PFSK-1 (cell line): ENCODE data around the gene SLC4A4.

Experiments
- FOXP2 ChIP-seq: optimal IDR thresholded peaks from 2 replicates; pipeline ENCODE3; 2011; ENCODE audit warnings: borderline replicate concordance, control low read depth, inconsistent platforms; ENCODE audit not compliant: insufficient read depth; ENCODE audit errors: extremely low read length, extremely low read depth
- POLR2AphosphoS5 ChIP-seq: IDR thresholded peaks from 2 replicates; pipeline ENCODE4 v1.6.1; 2012; ENCODE audit warnings: low read depth, mild to moderate bottlenecking, control low read depth, low read length, moderate library complexity
- REST ChIP-seq, 2 experiments: IDR thresholded peaks; 2 replicates each; pipeline versions ENCODE4 v1.6.1 to v1.8.0; 2011 to 2012; ENCODE audit warnings: low read depth in 2 of 2, low read length in 2 of 2, control low read depth in 1 of 2, inconsistent platforms in 1 of 2, mild to moderate bottlenecking in 1 of 2, moderate library complexity in 1 of 2; ENCODE audit not compliant: insufficient read depth in 1 of 2
- SIN3A ChIP-seq: IDR thresholded peaks from 2 replicates; pipeline ENCODE4 v1.6.1; 2012; ENCODE audit warnings: mild to moderate bottlenecking, low read length, moderate library complexity, borderline replicate concordance; ENCODE audit not compliant: insufficient read depth
- TAF1 ChIP-seq: IDR thresholded peaks from 2 replicates; pipeline ENCODE4 v1.6.1; 2012; ENCODE audit warnings: low read length, control low read depth, borderline replicate concordance; ENCODE audit not compliant: insufficient read depth

Gene SLC4A4

DNA sequence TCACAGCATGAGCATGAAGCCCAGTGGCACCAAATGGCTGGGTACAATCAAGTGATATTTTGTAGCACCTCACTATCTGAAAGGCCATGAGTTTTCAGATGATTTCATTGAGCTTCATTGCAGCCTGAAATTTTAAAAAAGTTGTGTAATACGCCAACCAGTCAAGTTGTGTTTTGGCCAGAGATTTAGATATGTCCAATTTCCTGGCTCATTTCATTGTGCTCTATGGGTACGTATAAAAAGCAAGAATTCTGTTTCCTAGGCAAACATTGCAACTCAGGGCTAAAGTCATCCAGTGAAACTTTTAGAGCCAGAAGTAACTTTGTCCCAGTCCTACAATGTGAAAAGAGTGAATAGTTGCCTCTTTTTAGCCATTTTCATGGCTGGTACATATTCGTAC is 232.5 kb downstream of the SLC4A4 start:
- no peak for TF ChIP-seq FOXP2
- no peak for TF ChIP-seq TAF1
- no peak for TF ChIP-seq REST (IDR thresholded peaks at IDR 0.05; ENCODE audit: insufficient read depth in 1 of 2, low read depth in 2 of 2, low read length in 2 of 2)
- no peak for TF ChIP-seq SIN3A
- TF ChIP-seq POLR2AphosphoS5: no peak

- no peak for TF ChIP-seq TAF1
- no peak for TF ChIP-seq POLR2AphosphoS5
- no peak for TF ChIP-seq FOXP2
- no peak for TF ChIP-seq SIN3A
- TF ChIP-seq REST (IDR thresholded peaks at IDR 0.05; ENCODE audit: insufficient read depth in 1 of 2, low read depth in 2 of 2, low read length in 2 of 2): no peak
Measured at GRCh38 chr4:71583971-71584370, 245.2 kb downstream of the SLC4A4 start.

- TF ChIP-seq FOXP2: no peak
- no peak for TF ChIP-seq SIN3A
- TF ChIP-seq POLR2AphosphoS5: no peak
- TF ChIP-seq REST (IDR thresholded peaks at IDR 0.05; ENCODE audit: insufficient read depth in 1 of 2, low read depth in 2 of 2, low read length in 2 of 2): no peak
- no peak for TF ChIP-seq TAF1
Measured at GRCh38 chr4:71584585-71584984, 245.8 kb downstream of the SLC4A4 start.

- no peak for TF ChIP-seq SIN3A
- TF ChIP-seq REST (IDR thresholded peaks at IDR 0.05; ENCODE audit: insufficient read depth in 1 of 2, low read depth in 2 of 2, low read length in 2 of 2): no peak
- TF ChIP-seq FOXP2: no peak
- TF ChIP-seq POLR2AphosphoS5: no peak
- no peak for TF ChIP-seq TAF1
Measured at GRCh38 chr4:71586087-71586763, 247.4 kb downstream of the SLC4A4 start.

DNA sequence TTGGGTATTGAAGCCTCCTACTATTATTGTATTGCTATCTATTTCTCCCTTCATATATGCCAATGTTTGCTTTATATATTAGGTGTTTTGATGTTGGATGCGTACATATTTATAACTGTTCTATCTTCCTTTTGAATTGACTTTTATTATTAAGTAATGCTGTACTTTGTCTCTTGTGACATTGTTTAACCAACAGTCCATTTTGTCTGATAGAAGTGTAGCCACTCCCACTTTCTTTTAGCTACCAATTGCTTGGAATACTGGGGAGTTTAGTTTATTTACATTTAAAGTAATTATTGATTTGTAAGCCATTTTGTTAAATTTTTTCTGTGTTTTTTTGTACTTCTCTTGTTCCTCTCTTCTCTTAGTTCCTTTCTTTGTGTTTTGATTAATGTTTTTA is 249.2 kb downstream of the SLC4A4 start:
- TF ChIP-seq REST (IDR thresholded peaks at IDR 0.05; ENCODE audit: insufficient read depth in 1 of 2, low read depth in 2 of 2, low read length in 2 of 2): no peak
- no peak for TF ChIP-seq POLR2AphosphoS5
- TF ChIP-seq TAF1: no peak
- TF ChIP-seq FOXP2: no peak
- TF ChIP-seq SIN3A: no peak
